HepG2 (cell line): ENCODE results near the gene OR11L1. TPM values are rescaled to one million over a fixed set of nuclear protein-coding genes. Genes with fewer than 3 reads are reported as not detected.

ENCODE experiments used
- ATAC-seq: fragments of 200-7000 bp; cut with Tn5 transposase; 3 replicates; pipeline ENCODE4 v1.9.1; 2020; ENCODE audit warnings: mild to moderate bottlenecking, moderate library complexity
- BruUV-seq: library from RNA; stranded (reverse); fragments of 400-500 nt; replicated peaks from 2 replicates; lab custom pipeline; 2021; lab: Mats Ljungman, UMichigan
- CTCF ChIA-PET: fragments of 300-600 bp; formaldehyde crosslinking; extraction: SDS; loops from one replicate; lab custom pipeline; 2021; ENCODE audit warnings: low total read pairs, inconsistent platforms, low intra/inter-chr PET ratio; lab: Yijun Ruan, JAX
- POLR2A ChIA-PET: fragments of 350-600 bp; sonication (Branson Sonifier 250); formaldehyde crosslinking; loops from one replicate; lab custom pipeline; 2020; ENCODE audit warnings: antibody characterized with exemption, inconsistent platforms; lab: Yijun Ruan, JAX
- DNase-seq: peaks from one replicate; pipeline ENCODE4 v3.0.0-alpha.2; 2015; ENCODE audit warnings: low spot score
- FAIRE-seq: peaks from 3 replicates; lab custom pipeline; 2011; peaks lifted over from hg19 to GRCh38; lab: Jason Lieb, UNC
- H2AFZ ChIP-seq: one replicate; pipeline ENCODE4 v1.6.1; 2011; ENCODE audit warnings: low read length, inconsistent platforms
- H3K27ac ChIP-seq: fragments of 300-600 bp; 3 replicates; pipeline ENCODE4 v1.8.0; 2011; ENCODE audit warnings: mixed run types, mild to moderate bottlenecking, mixed read lengths, low read length, inconsistent platforms; ENCODE audit not compliant: insufficient read depth; ENCODE audit errors: extremely low read length
- H3K27me3 ChIP-seq, 2 experiments: fragments of 200-600 bp in 1 of 2; 2 replicates in 1 of 2; 3 replicates in 1 of 2; pipeline versions ENCODE4 v1.6.0 to v1.8.0; 2011; ENCODE audit warnings: low read length in 2 of 2, mild to moderate bottlenecking in 2 of 2, moderate library complexity in 2 of 2, inconsistent platforms in 1 of 2; ENCODE audit not compliant: insufficient read depth in 2 of 2, control insufficient read depth in 1 of 2
- H3K36me3 ChIP-seq, 2 experiments: fragments of 200-600 bp in 1 of 2; replicated peaks in 1 of 2; 2 replicates in 1 of 2; 3 replicates in 1 of 2; pipeline versions ENCODE4 v1.5.1 to v1.8.0; 2011; ENCODE audit warnings: low read length in 2 of 2, inconsistent platforms in 1 of 2; ENCODE audit not compliant: insufficient read depth in 2 of 2, control insufficient read depth in 1 of 2
- H3K4me1 ChIP-seq: 2 replicates; pipeline ENCODE4 v1.5.1; 2012; ENCODE audit warnings: low read length, inconsistent platforms; ENCODE audit not compliant: insufficient read depth
- H3K4me2 ChIP-seq: 2 replicates; pipeline ENCODE4 v1.6.0; 2011; ENCODE audit warnings: low read depth, low read length, inconsistent platforms
- H3K4me3 ChIP-seq, 3 experiments: fragments of 200-600 bp in 1 of 3; sonication (generic), shearing (Covaris generic) in 1 of 3; replicated peaks in 1 of 3; 2 replicates each; pipeline ENCODE4 v1.5.1; 2011 to 2016; ENCODE audit warnings: low read length in 3 of 3, inconsistent platforms in 2 of 3, low read depth in 2 of 3, mild to moderate bottlenecking in 2 of 3, control low read depth in 1 of 3, mixed read lengths in 1 of 3; ENCODE audit not compliant: insufficient read depth in 1 of 3
- H3K79me2 ChIP-seq: one replicate; pipeline ENCODE4 v1.6.1; 2011; ENCODE audit warnings: low read length, inconsistent platforms; ENCODE audit not compliant: insufficient read depth
- H3K9ac ChIP-seq: 2 replicates; pipeline ENCODE4 v1.6.0; 2011; ENCODE audit warnings: mild to moderate bottlenecking, low read depth, low read length, inconsistent platforms; ENCODE audit not compliant: insufficient read depth
- H3K9me3 ChIP-seq: 2 replicates; pipeline ENCODE4 v1.5.1; 2012; ENCODE audit warnings: mild to moderate bottlenecking, low read length
- H4K20me1 ChIP-seq: 2 replicates; pipeline ENCODE4 v1.6.0; 2011; ENCODE audit warnings: inconsistent platforms, mild to moderate bottlenecking, low read length, moderate library complexity; ENCODE audit not compliant: insufficient read depth
- ARNTL ChIP-seq: sonication (generic); formaldehyde crosslinking; IDR thresholded peaks from 2 replicates; pipeline ENCODE4 v1.4.0; 2020; ENCODE audit warnings: mild to moderate bottlenecking, missing genetic modification reagents
- HBP1 ChIP-seq: IDR thresholded peaks from 2 replicates; pipeline ENCODE4 v1.6.1; 2016; ENCODE audit warnings: low read depth, control low read depth
- JUN ChIP-seq: sonication (generic); formaldehyde crosslinking; IDR thresholded peaks from 2 replicates; pipeline ENCODE4 v1.4.0; 2020; ENCODE audit warnings: mild to moderate bottlenecking, missing genetic modification reagents
- MTERF4 ChIP-seq: sonication (generic); formaldehyde crosslinking; IDR thresholded peaks from 2 replicates; pipeline ENCODE4 v1.8.0; 2023; ENCODE audit warnings: mild to moderate bottlenecking, missing genetic modification reagents
- REST ChIP-seq, 2 experiments: IDR thresholded peaks; 2 replicates each; pipeline ENCODE4 v1.6.1; 2011 to 2012; ENCODE audit warnings: low read length in 2 of 2, borderline replicate concordance in 1 of 2, low read depth in 1 of 2, mild to moderate bottlenecking in 1 of 2, moderate library complexity in 1 of 2
- SRF ChIP-seq: IDR thresholded peaks from 2 replicates; pipeline ENCODE4 v1.6.1; 2011; ENCODE audit warnings: mild to moderate bottlenecking, low read depth, low read length, moderate library complexity
- YY1 ChIP-seq: IDR thresholded peaks from 2 replicates; pipeline ENCODE4 v1.6.1; 2011; ENCODE audit warnings: low read length, low read depth, moderate library complexity, mild to moderate bottlenecking; ENCODE audit not compliant: insufficient read depth, insufficient replicate concordance
- ZBTB7B ChIP-seq: sonication (generic); formaldehyde crosslinking; IDR thresholded peaks from 2 replicates; pipeline ENCODE4 v1.4.0; 2020; ENCODE audit warnings: missing genetic modification reagents
- ZFYVE20 ChIP-seq: sonication (generic); formaldehyde crosslinking; IDR thresholded peaks from 2 replicates; pipeline ENCODE4 v1.8.0; 2023; ENCODE audit warnings: low read depth, mild to moderate bottlenecking, moderate library complexity, missing genetic modification reagents, borderline replicate concordance
- ZNF33A ChIP-seq: sonication (generic); formaldehyde crosslinking; IDR thresholded peaks from 2 replicates; pipeline ENCODE4 v1.5.1; 2020; ENCODE audit warnings: missing genetic modification reagents, mild to moderate bottlenecking, moderate library complexity, borderline replicate concordance
- WGBS: methylation state at CpG from one replicate; pipeline ENCODE4 v1.1.6; 2017; ENCODE audit warnings: low lambda C conversion rate; 5-methylcytosine and 5-hydroxymethylcytosine counted together
- in situ Hi-C: cut with HindIII; loops from 2 replicates; pipeline ENCODE4 v1.10.0; 2017; ENCODE audit warnings: low pct_unique_long_range_greater_than_20kb; ENCODE audit not compliant: extremely low pct_ligation_motif_present
- intact Hi-C: fragments of 100-400 bp; cut with micrococcal nuclease; formaldehyde crosslinking; loops from one replicate; pipeline ENCODE4 v1.10.0; 2022; ENCODE audit not compliant: unreplicated experiment
- polyA plus RNA-seq, 8 experiments: library from polyadenylated mRNA; depleted of rRNA in 3 of 8; stranded (reverse) in 7 of 8; unstranded in 1 of 8; fragments of >200 nt; fragmentation: Illumina TruSeq in 4 of 8; extraction: Trizol in 4 of 8; gene quantifications; 2 replicates each; pipeline versions ENCODE4 v1.2.1 to v1.2.3, GENCODE V29; 2011 to 2016; ENCODE audit warnings: low read depth in 4 of 8, missing spikeins in 1 of 8, mixed read lengths in 1 of 8; ENCODE audit not compliant: insufficient read depth in 1 of 8
- total RNA-seq, 5 experiments: library from RNA; depleted of rRNA; stranded (reverse); fragments of >200 nt; fragmentation: Illumina TruSeq; extraction: Trizol; gene quantifications; 2 replicates each; pipeline ENCODE4 v1.2.3, GENCODE V29; 2016; ENCODE audit warnings: low read depth in 1 of 5

OR11L1 gene
- total and polyA plus RNA-seq, 2 of the 13 experiments (the other 11 are each of a cell fraction or from before 2014, with no cell fraction given) = not detected

- TF ChIP-seq ARNTL = no peak
- TF ChIP-seq SRF = no peak
- no peak for TF ChIP-seq HBP1 (CRISPR knock-in tag)
- no peak for TF ChIP-seq ZNF33A (CRISPR knock-in tag)
- TF ChIP-seq JUN = no peak
These were observed at the start of gene OR11L1 (continued) for GRCh38 chr1:247841796-247842195.

- DNase-seq (no peak), FAIRE-seq (no peak), ATAC-seq (no peak)
- Histone ChIP-seq H3K4me1 (no peaks in the 10 kb centered on the region), H3K36me3 (no peaks in the 10 kb centered on the region), H3K27ac (no peak overlapping the region), H3K4me2 (no peak overlapping the region), H3K9me3 (no peaks in the 10 kb centered on the region), H3K9ac (no peak overlapping the region), H3K4me3 (no peak overlapping the region), H4K20me1 (no peaks in the 10 kb centered on the region), H3K79me2 (no peaks in the 10 kb centered on the region), H2AFZ (no peak overlapping the region), H3K27me3 (no peaks in the 10 kb centered on the region)
- intact Hi-C loops = no loop called here
- no TSS peak for BruUV-seq
- no peak for TF ChIP-seq REST (IDR thresholded peaks at IDR 0.05; ENCODE audit: borderline replicate concordance in 1 of 2, low read depth in 1 of 2, low read length in 2 of 2)
- TF ChIP-seq YY1 = no peak
- TF ChIP-seq MTERF4 (CRISPR knock-in tag) = no peak
- TF ChIP-seq ZFYVE20 (CRISPR knock-in tag) = no peak
- no peak for TF ChIP-seq ZBTB7B (CRISPR knock-in tag)
- in situ Hi-C loops = no loop called here
- ChIA-PET CTCF (no interaction called here), POLR2A (no interaction called here)
- 44% methylated on average over 10 of the region's 10 CpGs for WGBS
These were observed 43.2 kb upstream of the OR11L1 start for GRCh38 chr1:247884797-247885413.
